A549 (cell line): ENCODE data around the gene DENND4B. TPM values are rescaled to one million over a fixed set of nuclear protein-coding genes. Genes with fewer than 3 reads are reported as not detected.

Experiments used
- ATAC-seq, 2 experiments: fragments of 200-7000 bp in 1 of 2; fragments of >200 bp in 1 of 2; cut with Nextera tagmentation in 1 of 2; cut with Tn5 transposase in 1 of 2; 3 replicates each; pipeline versions ENCODE4 v1.8.0 to v1.9.1; 2018 to 2020; ENCODE audit warnings: mild to moderate bottlenecking in 1 of 2, moderate library complexity in 1 of 2
- CTCF ChIA-PET: fragments of 300-600 bp; sonication (Branson Sonifier 250); formaldehyde crosslinking; extraction: SDS; loops from one replicate; lab custom pipeline; 2021; ENCODE audit warnings: antibody characterized with exemption, inconsistent platforms; lab: Yijun Ruan, JAX
- POLR2A ChIA-PET: fragments of 350-600 bp; formaldehyde crosslinking; extraction: SDS; loops from one replicate; lab custom pipeline; 2021; ENCODE audit warnings: antibody characterized with exemption, inconsistent platforms; lab: Yijun Ruan, JAX
- DNase-seq, 2 experiments: peaks; one replicate each; pipeline versions ENCODE4 v3.0.0 to v3.0.0-alpha.2; 2011 to 2016; ENCODE audit warnings: low read depth in 1 of 2, low spot score in 1 of 2
- FAIRE-seq: peaks from 2 replicates; lab custom pipeline; 2011; peaks lifted over from hg19 to GRCh38; lab: Jason Lieb, UNC
- H3K27ac ChIP-seq, 2 experiments: fragments of >200 bp; sonication (Bioruptor Twin); formaldehyde crosslinking; 3 replicates each; pipeline ENCODE4 v1.5.1; 2016 to 2017
- H3K4me1 ChIP-seq: fragments of >200 bp; sonication (Bioruptor Twin); formaldehyde crosslinking; 3 replicates; pipeline ENCODE4 v1.6.1; 2016
- H3K4me2 ChIP-seq: fragments of >200 bp; sonication (Bioruptor Twin); formaldehyde crosslinking; 3 replicates; pipeline ENCODE4 v1.6.1; 2016
- H3K4me3 ChIP-seq: fragments of >200 bp; sonication (Bioruptor Twin); formaldehyde crosslinking; 3 replicates; pipeline ENCODE4 v1.5.1; 2016
- H3K9me3 ChIP-seq: fragments of >200 bp; sonication (Bioruptor Twin); formaldehyde crosslinking; 3 replicates; pipeline ENCODE4 v1.6.1; 2016
- ATOH8 ChIP-seq: fragments of 250-450 bp; sonication (Bioruptor Pico); IDR thresholded peaks from 2 replicates; pipeline ENCODE4 v1.5.0; 2020; ENCODE audit warnings: low read depth, mild to moderate bottlenecking, moderate library complexity
- BCL3 ChIP-seq: fragments of >200 bp; sonication (Bioruptor Twin); formaldehyde crosslinking; IDR thresholded peaks from 3 replicates; pipeline ENCODE4 v1.6.1; 2016
- BHLHE40 ChIP-seq: IDR thresholded peaks from 2 replicates; pipeline ENCODE4 v1.6.1; 2012; ENCODE audit warnings: low read depth, low read length, inconsistent platforms
- CHD2 ChIP-seq: fragments of 150-350 bp; IDR thresholded peaks from 2 replicates; pipeline ENCODE4 v1.6.1; 2014; ENCODE audit warnings: low read length; ENCODE audit not compliant: partially characterized antibody
- EHMT2 ChIP-seq: fragments of 200-600 bp; sonication (generic); IDR thresholded peaks from 2 replicates; pipeline ENCODE4 v1.6.1; 2016; ENCODE audit warnings: antibody characterized with exemption, low read depth, mild to moderate bottlenecking, moderate library complexity
- ELK1 ChIP-seq: fragments of 150-350 bp; IDR thresholded peaks from 2 replicates; pipeline ENCODE4 v1.6.1; 2014; ENCODE audit warnings: low read depth, mild to moderate bottlenecking, low read length
- EP300 ChIP-seq, 2 experiments: fragments of >200 bp; sonication (Bioruptor Twin); formaldehyde crosslinking; IDR thresholded peaks; 2 replicates in 1 of 2; 3 replicates in 1 of 2; pipeline ENCODE4 v1.6.1; 2016 to 2017
- ESRRA ChIP-seq: fragments of 150-350 bp; IDR thresholded peaks from 2 replicates; pipeline ENCODE4 v1.6.1; 2014; ENCODE audit warnings: mild to moderate bottlenecking, low read length, borderline replicate concordance
- FOXS1 ChIP-seq: fragments of 250-450 bp; sonication (Bioruptor Pico); IDR thresholded peaks from 2 replicates; pipeline ENCODE4 v1.5.0; 2020; ENCODE audit warnings: mild to moderate bottlenecking, moderate library complexity
- HES2 ChIP-seq: fragments of >200 bp; sonication (Bioruptor Twin); formaldehyde crosslinking; IDR thresholded peaks from 2 replicates; pipeline ENCODE4 v1.6.1; 2016
- HOXB5 ChIP-seq: fragments of 250-450 bp; sonication (Bioruptor Pico); IDR thresholded peaks from 2 replicates; pipeline ENCODE4 v1.5.0; 2020; ENCODE audit warnings: mild to moderate bottlenecking, moderate library complexity
- JUN ChIP-seq, 2 experiments: fragments of >200 bp; sonication (Bioruptor Twin); formaldehyde crosslinking; IDR thresholded peaks; 2 replicates in 1 of 2; 3 replicates in 1 of 2; pipeline ENCODE4 v1.6.1; 2016 to 2017
- KDM5A ChIP-seq: fragments of 200-600 bp; sonication (generic); IDR thresholded peaks from 2 replicates; pipeline ENCODE4 v1.6.1; 2016; ENCODE audit warnings: antibody characterized with exemption, mild to moderate bottlenecking
- MAFK ChIP-seq: fragments of 450-650 bp; IDR thresholded peaks from 2 replicates; pipeline ENCODE4 v1.6.1; 2014; ENCODE audit not compliant: partially characterized antibody
- MAX ChIP-seq: IDR thresholded peaks from 2 replicates; pipeline ENCODE4 v1.6.1; 2012
- MAZ ChIP-seq: fragments of 150-350 bp; IDR thresholded peaks from 2 replicates; pipeline ENCODE4 v1.6.1; 2014; ENCODE audit warnings: antibody characterized with exemption, low read depth, low read length, borderline replicate concordance
- NFE2L2 ChIP-seq: fragments of 150-350 bp; conservative IDR thresholded peaks from 2 replicates; pipeline ENCODE4 v1.6.1; 2014; ENCODE audit warnings: low read length
- PBX3 ChIP-seq: IDR thresholded peaks from 2 replicates; pipeline ENCODE4 v1.6.1; 2012
- PHF8 ChIP-seq: fragments of 200-600 bp; sonication (generic); IDR thresholded peaks from 2 replicates; pipeline ENCODE4 v1.6.1; 2016; ENCODE audit warnings: low read depth, mild to moderate bottlenecking, antibody characterized with exemption, moderate library complexity, borderline replicate concordance
- POLR2A ChIP-seq: IDR thresholded peaks from 2 replicates; pipeline ENCODE4 v1.6.1; 2012; ENCODE audit warnings: mild to moderate bottlenecking, low read length
- RARB ChIP-seq: fragments of 250-450 bp; sonication (Bioruptor Pico); IDR thresholded peaks from 2 replicates; pipeline ENCODE4 v1.8.0; 2021; ENCODE audit warnings: mild to moderate bottlenecking, moderate library complexity
- RCOR1 ChIP-seq: fragments of 150-350 bp; IDR thresholded peaks from 2 replicates; pipeline ENCODE4 v1.6.1; 2014; ENCODE audit warnings: antibody characterized with exemption, low read length, low read depth
- SMC3 ChIP-seq: fragments of >200 bp; sonication (Bioruptor Twin); formaldehyde crosslinking; IDR thresholded peaks from 3 replicates; pipeline ENCODE4 v1.6.1; 2018; ENCODE audit warnings: inconsistent platforms
- ZFP36 ChIP-seq: fragments of 450-650 bp; IDR thresholded peaks from 2 replicates; pipeline ENCODE4 v1.6.1; 2014; ENCODE audit warnings: borderline replicate concordance; ENCODE audit not compliant: partially characterized antibody
- WGBS: methylation state at CpG from one replicate; pipeline ENCODE4 v1.1.6; 2017; ENCODE audit errors: missing lambda C conversion rate; 5-methylcytosine and 5-hydroxymethylcytosine counted together
- polyA plus RNA-seq, 4 experiments: library from polyadenylated mRNA; depleted of rRNA in 3 of 4; stranded (reverse); fragments of >200 nt; fragmentation: RNase III in 1 of 4; extraction: RNeasy Plus Mini Kit Qiagen cat#74134 plus additional on column Dnase treatment in 1 of 4; gene quantifications; 2 replicates in 3 of 4; 3 replicates in 1 of 4; pipeline ENCODE4 v1.2.3, GENCODE V29; 2011 to 2017

The DENND4B gene
- polyA plus RNA-seq, 2 of the 4 experiments (the other 2 are of a cell fraction) = 18.7 to 43.3 TPM

GRCh38 chr1:153933955-153934354, 12.6 kb downstream of the DENND4B start:
- ChIA-PET POLR2A (interaction anchor here (1.4 kb wide), 1 partner anchor 33 kb away, joined by 3 read pairs; the partner anchor contains the start of gene CREB3L4), CTCF (interaction anchor here (0.9 to 1.6 kb wide), 6 partner anchors 10 to 137 kb away, joined by 3 to 6 read pairs (median 4); partner anchors contain the start of genes DENND4B and RAB13)
- DNase-seq = no peak
- H3K27ac ChIP-seq = no peak overlapping the region
- H3K9me3 ChIP-seq = no peaks in the 10 kb centered on the region
- H3K4me2 ChIP-seq = no peak overlapping the region
- 93% methylated on average over 10 of the region's 11 CpGs for WGBS
- no peak for ATAC-seq
- no peaks in the 10 kb centered on the region for H3K4me1 ChIP-seq
- TF ChIP-seq FOXS1 (CRISPR knock-in tag) = no peak
- TF ChIP-seq ZFP36 = no peak
- no peak overlapping the region for H3K4me3 ChIP-seq
- no peak for FAIRE-seq

- Histone ChIP-seq H3K4me2 (no peak overlapping the region), H3K9me3 (no peaks in the 10 kb centered on the region), H3K4me3 (no peak overlapping the region), H3K4me1 (no peaks in the 10 kb centered on the region), H3K27ac (no peak overlapping the region)
- TF ChIP-seq EP300 (IDR thresholded peaks at IDR 0.05) (no peak), MAFK (no peak), NFE2L2 (no peak), JUN (IDR thresholded peaks at IDR 0.05) (no peak), RCOR1 (no peak), ZFP36 (no peak), PHF8 (no peak), POLR2A (no peak), ESRRA (no peak), EHMT2 (no peak), RARB (CRISPR knock-in tag) (no peak), HES2 (no peak), SMC3 (no peak)
- ChIA-PET POLR2A (no interaction called here), CTCF (interaction anchor here (1.1 to 1.6 kb wide), 5 partner anchors 14 to 137 kb away, joined by 3 to 6 read pairs (median 4); partner anchors contain the start of gene RAB13)
- FAIRE-seq (no peak), DNase-seq (no peak), ATAC-seq (no peak)
- 91% methylated on average over 10 of the region's 14 CpGs for WGBS
Observed at GRCh38 chr1:153933430-153933829, 13.1 kb downstream of the DENND4B start.

- no peak overlapping the region for H3K27ac ChIP-seq
- H3K4me2 ChIP-seq = no peak overlapping the region
- DNase-seq (no peak), FAIRE-seq (no peak), ATAC-seq (no peak)
- WGBS = 95% methylated on average over 17 of the region's 18 CpGs
- no peaks in the 10 kb centered on the region for H3K4me1 ChIP-seq
- H3K9me3 ChIP-seq = no peaks in the 10 kb centered on the region
- CTCF ChIA-PET = interaction anchor here (0.6 to 6.1 kb wide), 4 partner anchors 13 to 136 kb away, joined by 3 to 39 read pairs (median 4); partner anchors contain the start of gene DENND4B
- no peak overlapping the region for H3K4me3 ChIP-seq
- POLR2A ChIA-PET = no interaction called here
- no peak for TF ChIP-seq ATOH8 (CRISPR knock-in tag)
- no peak for TF ChIP-seq MAZ
- no peak for TF ChIP-seq KDM5A
- no peak for TF ChIP-seq ELK1
- no peak for TF ChIP-seq BHLHE40
- TF ChIP-seq MAX = no peak
- TF ChIP-seq BCL3 = no peak
- TF ChIP-seq CHD2 = no peak
- TF ChIP-seq PBX3 = no peak
- TF ChIP-seq HOXB5 (CRISPR knock-in tag) = no peak
- TF ChIP-seq ESRRA = no peak
Observed at GRCh38 chr1:153932156-153933131, 14.1 kb downstream of the DENND4B start.
